Activated CD4-positive, alpha-beta memory T cell treated with anti-CD3 and anti-CD28 coated beads for 36 hours (primary cell): ENCODE measurements around the gene GTPBP1. TPM values are rescaled to one million over a fixed set of nuclear protein-coding genes. Genes with fewer than 3 reads are reported as not detected.

ENCODE experiments used
- CTCF ChIA-PET: fragments of 350-600 bp; sonication (Branson Sonifier 250); formaldehyde crosslinking; loops from one replicate; lab custom pipeline; 2021; ENCODE audit warnings: antibody characterized with exemption, inconsistent platforms; lab: Charles Lee
- POLR2A ChIA-PET: fragments of 350-600 bp; sonication (Branson Sonifier 250); formaldehyde crosslinking; loops from one replicate; lab custom pipeline; 2021; ENCODE audit warnings: antibody characterized with exemption; lab: Charles Lee
- DNase-seq: peaks from one replicate; pipeline ENCODE4 v3.0.0-alpha.2; 2020
- H3K27ac Mint-ChIP-seq: one replicate; pipeline ENCODE4 v1.8.0; 2021; ENCODE audit warnings: mixed read lengths
- H3K27me3 Mint-ChIP-seq: one replicate; pipeline ENCODE4 v1.8.0; 2021; ENCODE audit warnings: mixed read lengths
- H3K36me3 Mint-ChIP-seq: one replicate; pipeline ENCODE4 v1.8.0; 2021; ENCODE audit warnings: mixed read lengths
- H3K4me1 Mint-ChIP-seq: one replicate; pipeline ENCODE4 v1.8.0; 2021; ENCODE audit warnings: low read depth, mixed read lengths
- H3K4me3 Mint-ChIP-seq: one replicate; pipeline ENCODE4 v1.8.0; 2021; ENCODE audit warnings: mild to moderate bottlenecking, mixed read lengths
- H3K9me3 Mint-ChIP-seq: one replicate; pipeline ENCODE4 v1.8.0; 2021; ENCODE audit warnings: mixed read lengths
- intact Hi-C: fragments of 100-400 bp; cut with micrococcal nuclease; formaldehyde crosslinking; loops from one replicate; pipeline ENCODE4 v1.15.1; 2023
- total RNA-seq, 2 experiments: library from RNA; stranded (reverse); gene quantifications; one replicate each; pipeline ENCODE4 v1.2.3, GENCODE V29; 2021

GTPBP1 gene
- 10 to 100 TPM; 95.4 to 98.1 TPM for total RNA-seq

DNA sequence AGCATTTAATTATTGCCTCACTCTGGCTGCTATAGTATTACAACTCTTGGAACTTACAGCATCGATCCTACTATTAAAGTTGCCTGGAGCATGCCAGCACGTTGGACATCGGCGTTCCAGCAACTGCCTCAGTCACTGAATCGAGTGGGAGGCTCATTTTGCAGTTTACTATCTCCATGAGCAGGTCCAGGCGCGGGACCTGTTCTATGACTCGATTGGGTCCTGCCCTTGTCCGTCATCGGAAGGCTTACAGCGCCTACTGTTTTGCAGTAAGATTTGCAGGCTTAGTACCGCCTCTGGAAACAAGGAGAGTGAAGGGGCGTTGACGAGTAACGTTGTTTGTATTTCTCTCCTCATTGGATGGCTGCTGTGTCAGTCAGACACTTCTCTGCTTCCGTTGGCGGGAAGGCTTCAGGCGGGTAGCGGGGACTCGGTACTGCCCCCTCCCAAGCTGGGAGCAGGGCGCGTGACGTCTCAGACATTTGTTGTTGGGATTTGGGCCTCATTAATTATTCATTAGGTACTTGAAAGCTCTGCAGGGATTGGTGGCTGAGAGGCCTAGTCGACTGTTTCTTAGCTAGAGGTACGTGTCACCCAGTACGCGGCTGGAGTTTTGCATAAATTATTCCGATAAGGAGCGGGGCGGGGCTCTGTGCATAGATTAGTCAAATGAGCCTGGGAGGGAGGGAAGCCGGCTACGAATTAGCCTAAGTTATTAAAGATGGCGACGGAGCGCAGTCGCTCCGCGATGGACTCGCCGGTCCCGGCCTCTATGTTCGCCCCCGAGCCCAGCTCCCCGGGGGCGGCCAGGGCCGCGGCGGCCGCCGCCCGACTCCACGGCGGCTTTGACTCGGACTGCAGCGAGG, at the start of gene GTPBP1:
GTPBP1 (plus strand) TSS at position 710 of the 866 bp plus-strand sequence; CDS start at position 722, 12 bp downstream.
- DNase-seq, result peak; percentile 98
- CTCF ChIA-PET, result interaction anchor here (1.1 to 3.8 kb wide), 5 partner anchors 17 to 63 kb away, joined by 4 to 22 read pairs (median 5); partner anchors contain the start of gene TOMM22
- Mint-ChIP-seq H3K27me3 (peaks cover 1% of the 10 kb centered on the region), H3K9me3 (no peaks in the 10 kb centered on the region), H3K27ac (peak within 1 kb of the TSS; percentile 97), H3K36me3 (peaks cover 25% of the 10 kb centered on the region), H3K4me3 (peak within 1 kb of the TSS; percentile 92), H3K4me1 (peaks cover 47% of the 10 kb centered on the region)
- POLR2A ChIA-PET, result interaction anchor here (0.6 to 2.3 kb wide), 17 partner anchors 9 to 613 kb away, joined by 3 to 13 read pairs (median 3); partner anchors contain the start of genes PLA2G6 and TOMM22
- intact Hi-C loops, result loop anchor here (1.0 to 5.0 kb wide), 7 partner anchors 49 to 612 kb away; partner anchors contain the start of genes CBX7, CBY1, DDX17 and DMC1

DNA sequence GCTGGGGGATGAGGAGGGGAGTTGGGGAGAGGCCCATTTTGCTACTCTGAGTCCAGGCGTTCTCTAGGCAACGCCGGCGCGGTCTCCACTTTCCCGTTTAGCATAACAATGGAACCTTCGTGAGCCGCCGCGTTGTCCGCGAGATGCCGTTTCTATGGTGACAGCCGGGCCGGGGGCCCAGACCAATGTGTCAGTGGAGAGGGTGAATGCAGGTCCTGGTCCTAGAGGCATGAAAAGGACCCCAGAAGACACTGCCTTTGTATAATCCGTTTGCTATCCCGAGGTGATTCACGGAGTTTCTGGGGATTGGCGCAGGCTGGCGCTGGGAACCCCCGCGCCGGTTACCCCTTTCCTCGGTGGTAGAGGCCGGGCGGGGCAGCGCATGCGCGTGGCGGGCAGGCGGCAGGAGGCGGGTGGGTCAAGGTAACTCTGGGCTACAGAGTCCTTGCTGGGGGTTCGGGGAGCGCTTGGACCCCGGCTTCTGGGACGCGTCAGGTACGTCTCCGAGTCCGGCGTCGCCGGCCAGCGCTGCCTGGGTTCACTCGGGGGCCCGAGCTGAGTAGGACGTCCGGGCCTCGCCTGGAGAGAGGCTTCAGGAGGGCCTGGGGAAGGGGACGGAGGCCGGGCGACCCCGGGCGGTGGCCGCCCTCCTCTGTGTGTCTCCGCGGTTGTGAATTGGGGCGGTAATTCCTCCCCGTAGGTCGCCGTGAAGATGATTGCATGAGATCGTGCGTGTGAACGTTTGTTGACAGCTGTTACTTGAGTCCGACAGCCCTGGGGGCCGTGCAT, 49.3 kb upstream of the GTPBP1 start, which contains the start of the genes CBY1 and FAM227A:
CBY1 (plus strand) TSS at position 383 of the 789 bp plus-strand sequence. CDS start 11,417 bp downstream, outside the sequence.
FAM227A (minus strand) TSS at position 137 of the 789 bp plus-strand sequence. CDS start 6,224 bp downstream, outside the sequence.
- intact Hi-C loops, result loop anchor here (1.0 to 2.0 kb wide), 3 partner anchors 24 to 218 kb away; partner anchors contain the start of genes GTPBP1 and TOMM22
- DNase-seq, result peak; percentile 88
- ChIA-PET CTCF (interaction anchor here (1.5 kb wide), 1 partner anchor 25 kb away, joined by 11 read pairs; the partner anchor contains the start of gene TOMM22), POLR2A (interaction anchor here (0.8 to 1.5 kb wide), 5 partner anchors 25 to 100 kb away, joined by 3 to 4 read pairs (median 3); partner anchors contain the start of genes GTPBP1 and TOMM22)
- H3K27me3 Mint-ChIP-seq, result no peaks in the 10 kb centered on the region
- no peaks in the 10 kb centered on the region for H3K9me3 Mint-ChIP-seq
- H3K4me3 Mint-ChIP-seq, result peak within 1 kb of the TSS; percentile 88
- H3K36me3 Mint-ChIP-seq, result no peaks in the 10 kb centered on the region
- H3K4me1 Mint-ChIP-seq, result peaks cover 15% of the 10 kb centered on the region
- peak within 1 kb of the TSS; percentile 96 for H3K27ac Mint-ChIP-seq

DNA sequence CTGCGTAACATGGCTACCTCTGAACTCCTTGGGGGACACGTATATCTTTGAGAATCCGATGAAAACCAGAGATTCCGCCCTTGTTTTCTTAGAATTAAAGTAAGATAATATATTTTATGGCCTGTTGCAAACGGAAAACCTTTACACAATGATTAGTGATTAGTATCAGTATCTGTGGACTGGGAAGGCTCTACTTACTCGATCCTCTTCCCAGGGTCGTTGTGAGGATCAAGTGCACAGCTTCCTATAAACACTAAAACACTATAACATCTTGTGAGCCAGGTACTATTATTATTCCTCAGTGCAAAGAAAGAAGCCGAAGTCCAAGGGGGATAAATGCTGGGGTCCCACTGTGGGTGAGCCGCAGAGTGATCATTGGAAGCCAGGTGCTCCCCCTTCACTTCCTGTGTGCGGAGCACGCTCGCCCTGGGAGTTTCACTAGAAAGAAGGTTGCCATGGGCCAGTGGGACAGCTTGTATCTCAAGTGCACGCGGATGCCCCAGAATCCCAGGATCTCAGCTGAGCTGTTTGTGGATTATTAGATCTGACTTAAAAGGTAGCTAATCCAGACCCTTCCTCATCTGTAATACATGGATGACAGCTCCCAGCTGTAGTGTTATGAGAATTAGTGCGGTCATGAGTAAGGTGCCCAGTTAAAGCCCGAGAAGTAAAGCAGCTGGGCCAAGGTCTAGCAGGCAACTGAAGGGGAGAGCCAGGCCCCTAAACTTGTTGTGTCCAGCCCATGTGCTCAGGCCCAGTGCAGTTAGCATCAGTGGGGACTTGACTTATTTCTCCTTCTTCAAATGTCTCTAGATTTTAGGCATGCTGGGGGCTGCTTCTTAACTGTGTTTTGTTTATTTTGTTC, 48.5 kb upstream of the GTPBP1 start:
- Mint-ChIP-seq H3K4me1 (peaks cover 15% of the 10 kb centered on the region), H3K36me3 (no peaks in the 10 kb centered on the region), H3K27me3 (no peaks in the 10 kb centered on the region), H3K9me3 (no peaks in the 10 kb centered on the region), H3K27ac (peak overlapping the region; percentile 96), H3K4me3 (peak overlapping the region; percentile 88)
- ChIA-PET POLR2A (interaction anchor here (0.8 to 1.5 kb wide), 5 partner anchors 24 to 99 kb away, joined by 3 to 4 read pairs (median 3); partner anchors contain the start of genes GTPBP1 and TOMM22), CTCF (interaction anchor here (1.5 kb wide), 1 partner anchor 24 kb away, joined by 11 read pairs; the partner anchor contains the start of gene TOMM22)
- intact Hi-C loops, result loop anchor here (1.0 to 2.0 kb wide), 3 partner anchors 24 to 217 kb away; partner anchors contain the start of genes GTPBP1 and TOMM22
- peak; percentile 64 for DNase-seq

DNA sequence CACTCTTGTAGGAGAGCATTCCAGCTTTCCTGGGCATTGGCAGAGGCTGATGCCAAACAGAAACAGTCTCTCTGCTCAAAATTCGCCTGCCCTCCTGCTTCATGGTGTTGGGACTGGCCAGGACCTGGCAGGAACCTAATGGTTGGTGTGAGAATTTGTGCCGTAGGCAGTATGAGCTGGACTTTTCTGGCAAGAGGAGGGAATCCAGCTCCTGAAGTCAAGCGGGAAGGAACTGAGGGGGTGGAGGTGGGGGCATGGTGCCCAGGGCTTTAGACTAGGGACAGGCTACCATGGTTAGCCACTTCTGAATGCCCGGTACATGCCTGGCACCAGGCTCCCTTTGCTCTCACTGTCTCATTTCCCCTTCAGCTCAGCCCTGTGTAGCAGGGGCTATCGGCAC, 30.9 kb upstream of the GTPBP1 start:
- no peaks in the 10 kb centered on the region for H3K9me3 Mint-ChIP-seq
- POLR2A ChIA-PET, result no interaction called here
- H3K27ac Mint-ChIP-seq, result no peak overlapping the region
- DNase-seq, result no peak
- peaks cover 12% of the 10 kb centered on the region for H3K36me3 Mint-ChIP-seq
- no peaks in the 10 kb centered on the region for H3K4me1 Mint-ChIP-seq
- CTCF ChIA-PET, result no interaction called here
- H3K27me3 Mint-ChIP-seq, result no peaks in the 10 kb centered on the region
- intact Hi-C loops, result no loop called here
- H3K4me3 Mint-ChIP-seq, result no peak overlapping the region

DNA sequence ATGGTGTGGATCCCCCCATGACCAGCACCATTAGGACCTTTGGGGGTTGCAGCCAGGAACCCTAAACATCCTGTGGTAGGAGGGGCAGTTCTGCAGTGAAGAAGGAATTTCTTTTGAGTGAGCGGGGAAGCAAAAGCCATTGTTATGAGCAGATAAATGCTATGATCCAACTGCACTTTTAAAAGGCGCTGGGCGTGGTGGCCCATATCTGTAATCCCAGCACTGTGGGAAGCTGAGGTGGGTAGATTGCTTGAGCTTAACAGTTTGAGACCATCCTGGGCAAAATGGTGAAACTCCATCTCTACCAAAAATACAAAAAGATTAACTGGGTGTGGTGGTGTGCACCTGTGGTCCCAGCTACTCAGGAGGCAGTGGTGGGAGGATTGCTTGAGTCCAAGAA, 29.9 kb upstream of the GTPBP1 start:
- POLR2A ChIA-PET, result no interaction called here
- CTCF ChIA-PET, result interaction anchor here (0.5 kb wide), 1 partner anchor 574 kb away, joined by 3 read pairs; no protein-coding TSS in a partner anchor
- intact Hi-C loops, result no loop called here
- no peak overlapping the region for H3K27ac Mint-ChIP-seq
- no peak for DNase-seq
- H3K27me3 Mint-ChIP-seq, result no peaks in the 10 kb centered on the region
- no peaks in the 10 kb centered on the region for H3K4me1 Mint-ChIP-seq
- no peaks in the 10 kb centered on the region for H3K9me3 Mint-ChIP-seq
- peaks cover 11% of the 10 kb centered on the region for H3K36me3 Mint-ChIP-seq
- no peak overlapping the region for H3K4me3 Mint-ChIP-seq

DNA sequence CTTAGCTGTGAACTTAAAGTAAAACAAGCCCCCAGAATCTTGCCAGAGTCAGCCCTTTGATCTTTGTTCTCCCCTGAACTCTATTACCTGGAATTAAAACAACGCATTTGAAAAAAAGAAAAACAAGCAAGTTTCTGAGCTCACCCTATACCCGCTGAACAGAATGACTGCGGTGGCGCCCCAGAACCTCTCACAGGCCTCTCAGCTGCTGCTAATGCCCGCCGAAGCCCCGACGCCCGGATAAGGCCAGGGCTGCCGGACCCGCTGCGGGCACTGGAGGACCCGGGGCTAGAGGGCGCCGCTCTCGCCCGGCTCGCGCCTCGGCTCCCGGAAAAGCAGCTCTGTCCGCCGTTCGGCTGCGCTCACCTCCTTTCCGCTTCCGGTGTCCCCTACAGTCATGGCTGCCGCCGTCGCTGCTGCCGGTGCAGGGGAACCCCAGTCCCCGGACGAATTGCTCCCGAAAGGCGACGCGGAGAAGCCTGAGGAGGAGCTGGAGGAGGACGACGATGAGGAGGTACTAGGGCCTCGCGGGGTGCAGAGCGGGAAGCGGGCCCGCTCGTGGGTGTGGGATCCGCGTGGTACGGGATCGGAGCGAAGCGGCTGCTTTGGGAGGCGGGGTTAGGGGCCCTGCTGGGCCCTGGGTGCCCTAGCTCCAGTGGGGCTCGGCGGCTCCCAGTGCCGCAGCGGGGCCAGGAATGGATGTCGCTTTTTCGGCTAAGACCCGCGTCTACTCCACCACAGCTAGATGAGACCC, 24.0 kb upstream of the GTPBP1 start, which contains the start of gene TOMM22:
TOMM22 (plus strand) TSS at position 376 of the 754 bp plus-strand sequence; CDS start at position 398, 22 bp downstream.
- Mint-ChIP-seq H3K27me3 (no peaks in the 10 kb centered on the region), H3K27ac (peak within 1 kb of the TSS; percentile 94), H3K9me3 (no peaks in the 10 kb centered on the region), H3K4me3 (peak within 1 kb of the TSS; percentile 99), H3K36me3 (peaks cover 27% of the 10 kb centered on the region), H3K4me1 (peaks cover 23% of the 10 kb centered on the region)
- CTCF ChIA-PET, result interaction anchor here (0.6 to 3.5 kb wide), 23 partner anchors 10 to 629 kb away, joined by 3 to 40 read pairs (median 4); partner anchors contain the start of genes CBY1, DMC1, FAM227A and GTPBP1
- intact Hi-C loops, result loop anchor here (1.0 to 2.0 kb wide), 2 partner anchors 15 to 25 kb away; partner anchors contain the start of genes CBY1 and FAM227A
- POLR2A ChIA-PET, result interaction anchor here (0.6 to 1.7 kb wide), 10 partner anchors 16 to 180 kb away, joined by 3 to 19 read pairs (median 5); partner anchors contain the start of genes CBY1, DMC1 and JOSD1
- peak; percentile 90 for DNase-seq

DNA sequence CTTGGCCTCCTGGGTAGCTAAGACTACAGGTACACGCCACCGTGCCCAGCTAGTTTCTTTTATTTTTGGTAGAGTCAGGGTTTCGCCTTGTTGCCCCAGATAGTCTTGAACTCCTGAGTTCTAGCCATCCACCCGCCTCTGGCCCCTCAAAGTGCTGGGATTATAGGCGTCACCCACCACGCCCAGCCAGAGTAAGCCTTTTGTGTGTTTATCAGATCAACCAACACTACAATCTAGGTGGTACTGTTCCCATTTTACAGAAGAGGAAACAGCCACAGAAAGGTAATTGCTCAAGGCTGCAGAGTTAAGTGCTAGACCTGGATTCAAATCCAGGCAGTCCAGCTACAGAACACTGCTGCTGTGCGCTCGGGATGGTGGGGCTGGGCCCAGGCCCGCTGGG, 20.8 kb upstream of the GTPBP1 start:
- Mint-ChIP-seq H3K4me3 (no peak overlapping the region), H3K27me3 (no peaks in the 10 kb centered on the region), H3K36me3 (peaks cover 40% of the 10 kb centered on the region), H3K27ac (no peak overlapping the region), H3K4me1 (peaks cover 23% of the 10 kb centered on the region), H3K9me3 (no peaks in the 10 kb centered on the region)
- POLR2A ChIA-PET, result no interaction called here
- intact Hi-C loops, result no loop called here
- DNase-seq, result no peak
- CTCF ChIA-PET, result no interaction called here

DNA sequence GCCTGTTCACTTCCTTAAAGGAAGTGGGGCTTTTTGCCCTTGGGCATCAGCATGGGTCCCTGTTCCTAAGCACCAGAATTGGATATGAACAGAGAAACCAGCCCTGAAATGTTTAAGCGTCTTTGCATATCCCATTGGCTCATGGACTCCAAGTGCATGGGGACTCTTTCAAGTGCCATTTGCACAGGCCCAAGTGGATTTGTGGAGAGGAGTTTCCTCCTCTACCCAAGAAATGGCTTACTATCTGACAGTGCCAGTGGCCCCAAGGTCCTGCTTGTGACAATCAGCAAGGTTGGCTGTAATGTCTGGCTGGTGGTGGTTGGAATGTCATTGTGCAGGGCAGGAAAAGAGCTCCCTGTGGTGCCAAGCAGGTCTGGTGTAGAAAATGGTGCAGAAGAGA, 20.0 kb upstream of the GTPBP1 start:
- intact Hi-C loops, result no loop called here
- Mint-ChIP-seq H3K27me3 (no peaks in the 10 kb centered on the region), H3K9me3 (no peaks in the 10 kb centered on the region), H3K4me3 (no peak overlapping the region), H3K4me1 (peaks cover 23% of the 10 kb centered on the region), H3K27ac (no peak overlapping the region), H3K36me3 (peaks cover 40% of the 10 kb centered on the region)
- no peak for DNase-seq
- ChIA-PET POLR2A (interaction anchor here (1.2 kb wide), 1 partner anchor 13 kb away, joined by 3 read pairs; no protein-coding TSS in a partner anchor), CTCF (no interaction called here)

DNA sequence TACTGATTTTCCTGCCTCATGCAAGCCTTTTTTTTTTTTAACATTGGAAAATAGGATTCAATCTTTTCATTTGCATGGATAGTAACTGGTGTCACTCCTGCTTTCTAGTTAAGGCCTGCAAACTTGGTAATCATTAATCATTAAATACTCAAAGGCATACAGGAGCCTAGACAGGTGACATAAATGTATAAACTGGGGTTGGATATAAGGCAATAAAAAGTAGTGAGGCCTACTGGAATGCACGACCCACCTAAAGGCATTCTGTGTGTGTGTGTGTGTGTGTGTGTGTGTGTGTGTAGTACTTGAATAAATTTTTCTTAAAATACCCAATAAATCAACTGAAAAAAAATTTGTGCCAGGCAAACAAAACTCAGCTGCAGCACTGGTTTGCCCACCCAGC, 16.1 kb upstream of the GTPBP1 start:
- intact Hi-C loops, result no loop called here
- CTCF ChIA-PET, result no interaction called here
- POLR2A ChIA-PET, result no interaction called here
- Mint-ChIP-seq H3K36me3 (peaks cover 36% of the 10 kb centered on the region), H3K27me3 (no peaks in the 10 kb centered on the region), H3K9me3 (no peaks in the 10 kb centered on the region), H3K4me3 (no peak overlapping the region), H3K4me1 (peaks cover 11% of the 10 kb centered on the region), H3K27ac (no peak overlapping the region)
- DNase-seq, result no peak

DNA sequence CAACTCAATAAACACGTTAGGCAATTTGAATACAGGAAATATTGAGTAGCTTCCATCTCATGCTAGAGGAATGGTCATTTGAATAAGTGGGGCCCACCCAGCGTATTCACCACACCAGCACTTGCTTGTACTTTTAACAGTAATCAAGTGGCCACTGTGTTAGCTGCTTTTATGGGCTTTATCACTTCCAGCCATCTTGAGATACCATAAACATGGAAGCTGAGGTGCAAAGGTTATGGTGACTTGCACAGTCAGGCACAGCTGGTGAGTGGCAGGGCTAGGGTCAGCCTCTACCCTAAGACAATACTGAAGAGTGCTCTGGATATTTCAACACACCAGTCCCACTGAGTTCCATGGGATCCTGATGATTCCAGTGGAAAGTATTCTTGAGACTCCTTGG, 11.7 kb upstream of the GTPBP1 start:
- Mint-ChIP-seq H3K27ac (no peak overlapping the region), H3K27me3 (no peaks in the 10 kb centered on the region), H3K4me3 (no peak overlapping the region), H3K9me3 (no peaks in the 10 kb centered on the region), H3K36me3 (peaks cover 41% of the 10 kb centered on the region), H3K4me1 (peaks cover 50% of the 10 kb centered on the region)
- POLR2A ChIA-PET, result no interaction called here
- no peak for DNase-seq
- intact Hi-C loops, result no loop called here
- CTCF ChIA-PET, result interaction anchor here (1.8 kb wide), 1 partner anchor 12 kb away, joined by 10 read pairs; the partner anchor contains the start of gene TOMM22
